Measurements from ENCODE around the gene PRICKLE2.

DNA sequence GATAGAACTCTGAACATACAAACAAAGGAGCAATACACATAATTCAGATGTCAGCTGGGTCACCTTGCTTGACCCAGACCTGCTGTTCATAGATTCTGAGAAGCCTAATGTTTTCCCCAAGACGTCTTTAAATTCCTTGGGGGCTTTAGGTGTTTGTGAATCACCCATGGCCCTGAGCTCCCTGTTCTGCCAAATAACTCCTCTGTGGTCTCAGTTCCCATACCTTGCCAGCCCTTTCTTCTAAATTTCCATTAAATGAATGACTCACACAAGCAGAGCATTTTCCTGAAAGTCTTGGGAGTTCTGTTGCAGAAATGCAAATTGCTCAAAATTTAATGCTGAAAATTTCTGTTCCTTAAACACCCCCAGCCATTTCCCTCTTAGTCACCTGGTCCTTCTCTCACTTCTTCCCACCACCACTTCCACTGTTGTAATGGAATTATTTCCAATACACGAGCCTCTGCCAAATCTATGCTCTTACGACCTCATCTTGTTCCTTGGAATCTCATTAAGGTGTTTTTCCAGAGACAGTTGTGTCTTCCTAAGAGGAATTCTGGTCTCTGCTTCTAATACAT, 168.6 kb downstream of the PRICKLE2 start:
- TF ChIP-seq SP1 (IDR thresholded peaks at IDR 0.05) (no peak), RAD21 (IDR thresholded peaks at IDR 0.05) (no peak), JUND (IDR thresholded peaks at IDR 0.05) (no peak), HNF4A (conservative IDR thresholded peaks at IDR 0.05) (no peak), FOXA1 (IDR thresholded peaks at IDR 0.05) (no peak), YY1 (IDR thresholded peaks at IDR 0.05) (no peak), MAX (IDR thresholded peaks at IDR 0.05) (no peak), TAF1 (conservative IDR thresholded peaks at IDR 0.05) (no peak), ATF3 (IDR thresholded peaks at IDR 0.05) (no peak), GABPA (IDR thresholded peaks at IDR 0.05 in 1 of 2, conservative IDR thresholded peaks at IDR 0.05 in 1 of 2) (no peak), FOXA2 (IDR thresholded peaks at IDR 0.05) (no peak)
- TF ChIP-seq, protein P1, sequence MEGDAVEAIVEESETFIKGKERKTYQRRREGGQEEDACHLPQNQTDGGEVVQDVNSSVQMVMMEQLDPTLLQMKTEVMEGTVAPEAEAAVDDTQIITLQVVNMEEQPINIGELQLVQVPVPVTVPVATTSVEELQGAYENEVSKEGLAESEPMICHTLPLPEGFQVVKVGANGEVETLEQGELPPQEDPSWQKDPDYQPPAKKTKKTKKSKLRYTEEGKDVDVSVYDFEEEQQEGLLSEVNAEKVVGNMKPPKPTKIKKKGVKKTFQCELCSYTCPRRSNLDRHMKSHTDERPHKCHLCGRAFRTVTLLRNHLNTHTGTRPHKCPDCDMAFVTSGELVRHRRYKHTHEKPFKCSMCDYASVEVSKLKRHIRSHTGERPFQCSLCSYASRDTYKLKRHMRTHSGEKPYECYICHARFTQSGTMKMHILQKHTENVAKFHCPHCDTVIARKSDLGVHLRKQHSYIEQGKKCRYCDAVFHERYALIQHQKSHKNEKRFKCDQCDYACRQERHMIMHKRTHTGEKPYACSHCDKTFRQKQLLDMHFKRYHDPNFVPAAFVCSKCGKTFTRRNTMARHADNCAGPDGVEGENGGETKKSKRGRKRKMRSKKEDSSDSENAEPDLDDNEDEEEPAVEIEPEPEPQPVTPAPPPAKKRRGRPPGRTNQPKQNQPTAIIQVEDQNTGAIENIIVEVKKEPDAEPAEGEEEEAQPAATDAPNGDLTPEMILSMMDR (IDR thresholded peaks at IDR 0.05; ENCODE audit: low read depth, low read length, missing input control) = no peak
- TF ChIP-seq, protein P2, sequence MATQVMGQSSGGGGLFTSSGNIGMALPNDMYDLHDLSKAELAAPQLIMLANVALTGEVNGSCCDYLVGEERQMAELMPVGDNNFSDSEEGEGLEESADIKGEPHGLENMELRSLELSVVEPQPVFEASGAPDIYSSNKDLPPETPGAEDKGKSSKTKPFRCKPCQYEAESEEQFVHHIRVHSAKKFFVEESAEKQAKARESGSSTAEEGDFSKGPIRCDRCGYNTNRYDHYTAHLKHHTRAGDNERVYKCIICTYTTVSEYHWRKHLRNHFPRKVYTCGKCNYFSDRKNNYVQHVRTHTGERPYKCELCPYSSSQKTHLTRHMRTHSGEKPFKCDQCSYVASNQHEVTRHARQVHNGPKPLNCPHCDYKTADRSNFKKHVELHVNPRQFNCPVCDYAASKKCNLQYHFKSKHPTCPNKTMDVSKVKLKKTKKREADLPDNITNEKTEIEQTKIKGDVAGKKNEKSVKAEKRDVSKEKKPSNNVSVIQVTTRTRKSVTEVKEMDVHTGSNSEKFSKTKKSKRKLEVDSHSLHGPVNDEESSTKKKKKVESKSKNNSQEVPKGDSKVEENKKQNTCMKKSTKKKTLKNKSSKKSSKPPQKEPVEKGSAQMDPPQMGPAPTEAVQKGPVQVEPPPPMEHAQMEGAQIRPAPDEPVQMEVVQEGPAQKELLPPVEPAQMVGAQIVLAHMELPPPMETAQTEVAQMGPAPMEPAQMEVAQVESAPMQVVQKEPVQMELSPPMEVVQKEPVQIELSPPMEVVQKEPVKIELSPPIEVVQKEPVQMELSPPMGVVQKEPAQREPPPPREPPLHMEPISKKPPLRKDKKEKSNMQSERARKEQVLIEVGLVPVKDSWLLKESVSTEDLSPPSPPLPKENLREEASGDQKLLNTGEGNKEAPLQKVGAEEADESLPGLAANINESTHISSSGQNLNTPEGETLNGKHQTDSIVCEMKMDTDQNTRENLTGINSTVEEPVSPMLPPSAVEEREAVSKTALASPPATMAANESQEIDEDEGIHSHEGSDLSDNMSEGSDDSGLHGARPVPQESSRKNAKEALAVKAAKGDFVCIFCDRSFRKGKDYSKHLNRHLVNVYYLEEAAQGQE (IDR thresholded peaks at IDR 0.05) = no peak

All from liver (tissue), 3 donors.